WI38 (cell line): ENCODE data around the gene TRMT2A.

ENCODE experiments used
- H3K4me3 ChIP-seq: 2 replicates; pipeline ENCODE4 v1.5.1; 2011; ENCODE audit warnings: low read depth, mild to moderate bottlenecking, control low read depth, low read length
- TF ChIP-seq, protein P1 (sequence below): IDR thresholded peaks from 2 replicates; pipeline ENCODE4 v1.5.1; 2012; ENCODE audit warnings: low read depth, mild to moderate bottlenecking, control low read depth, low read length

TRMT2A gene

DNA sequence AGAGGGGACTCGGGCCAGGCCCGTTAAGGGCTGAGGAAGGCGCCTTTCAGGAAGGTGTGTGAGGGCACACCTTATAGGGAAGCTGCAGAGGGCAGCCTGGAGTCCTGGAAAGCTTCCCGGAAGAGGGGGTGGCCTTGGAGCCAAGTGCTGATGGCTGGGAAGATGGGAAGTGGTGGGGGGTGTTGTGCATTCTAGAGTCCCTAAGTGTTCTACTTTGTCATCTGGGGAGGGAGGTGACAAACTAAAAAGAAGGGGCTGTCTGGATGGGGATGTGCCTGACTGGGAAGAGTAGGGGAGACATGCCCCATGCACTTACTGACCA lies 21.4 kb upstream of the TRMT2A start:
- TF ChIP-seq, protein P1, sequence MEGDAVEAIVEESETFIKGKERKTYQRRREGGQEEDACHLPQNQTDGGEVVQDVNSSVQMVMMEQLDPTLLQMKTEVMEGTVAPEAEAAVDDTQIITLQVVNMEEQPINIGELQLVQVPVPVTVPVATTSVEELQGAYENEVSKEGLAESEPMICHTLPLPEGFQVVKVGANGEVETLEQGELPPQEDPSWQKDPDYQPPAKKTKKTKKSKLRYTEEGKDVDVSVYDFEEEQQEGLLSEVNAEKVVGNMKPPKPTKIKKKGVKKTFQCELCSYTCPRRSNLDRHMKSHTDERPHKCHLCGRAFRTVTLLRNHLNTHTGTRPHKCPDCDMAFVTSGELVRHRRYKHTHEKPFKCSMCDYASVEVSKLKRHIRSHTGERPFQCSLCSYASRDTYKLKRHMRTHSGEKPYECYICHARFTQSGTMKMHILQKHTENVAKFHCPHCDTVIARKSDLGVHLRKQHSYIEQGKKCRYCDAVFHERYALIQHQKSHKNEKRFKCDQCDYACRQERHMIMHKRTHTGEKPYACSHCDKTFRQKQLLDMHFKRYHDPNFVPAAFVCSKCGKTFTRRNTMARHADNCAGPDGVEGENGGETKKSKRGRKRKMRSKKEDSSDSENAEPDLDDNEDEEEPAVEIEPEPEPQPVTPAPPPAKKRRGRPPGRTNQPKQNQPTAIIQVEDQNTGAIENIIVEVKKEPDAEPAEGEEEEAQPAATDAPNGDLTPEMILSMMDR = no peak
- H3K4me3 ChIP-seq = no peak overlapping the region

DNA sequence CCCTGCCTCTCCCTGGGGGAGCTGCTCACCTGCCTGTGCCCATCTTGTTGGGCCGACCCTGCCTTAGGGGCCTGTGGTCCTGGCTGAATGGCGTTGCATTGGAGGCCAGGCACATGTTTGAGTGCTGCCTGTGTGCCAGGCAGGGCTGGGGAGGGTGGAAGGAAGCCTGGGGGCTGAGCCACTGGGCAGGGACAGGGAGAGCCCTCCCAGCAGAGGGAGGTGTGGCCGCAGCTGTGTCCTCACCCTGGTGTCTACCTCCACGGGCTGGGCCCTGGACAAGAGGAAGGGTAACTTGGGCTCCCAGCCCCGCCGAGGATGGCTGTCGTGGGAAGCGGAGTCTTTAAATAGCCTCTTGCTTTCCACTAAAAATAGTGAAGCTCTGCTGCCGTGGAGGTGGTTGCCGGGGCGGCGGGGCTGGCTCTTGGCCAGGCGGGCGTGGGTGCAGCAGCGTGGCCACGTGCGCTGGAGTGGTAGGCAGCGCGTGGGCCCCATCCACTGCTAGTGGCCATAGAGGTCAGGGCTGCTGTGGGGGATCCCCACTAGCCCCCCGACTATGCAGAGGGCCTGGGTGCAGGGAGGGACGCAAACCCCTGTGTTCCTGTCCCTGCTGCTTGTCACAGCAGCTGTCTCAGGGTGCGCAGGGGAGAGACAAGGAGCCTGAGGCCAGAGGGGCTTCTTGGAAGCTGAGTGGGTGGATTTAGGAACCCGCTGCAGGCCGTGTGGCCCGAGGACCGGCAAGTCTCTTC lies 20.8 kb upstream of the TRMT2A start:
- TF ChIP-seq, protein P1 = no peak
- no peak overlapping the region for H3K4me3 ChIP-seq

DNA sequence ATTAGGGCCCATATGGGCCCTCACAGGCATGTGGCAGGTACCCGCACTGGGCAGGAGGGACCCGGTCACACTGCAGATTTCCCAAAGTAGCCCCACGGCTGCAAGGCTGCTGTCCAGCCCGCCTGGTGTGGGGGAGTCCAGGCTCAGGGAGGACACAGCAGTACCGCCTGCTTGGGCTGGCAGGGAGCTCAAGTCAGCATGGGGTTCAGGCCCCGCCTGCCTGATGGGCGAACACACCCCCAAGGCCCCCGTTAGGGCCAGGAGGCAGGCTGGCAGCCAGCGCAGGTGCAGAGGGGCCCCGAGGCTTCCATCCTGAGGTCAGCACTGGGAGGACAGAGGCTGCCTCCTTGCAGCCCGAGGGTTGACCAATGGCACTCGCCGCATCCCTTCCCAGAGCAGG lies 20.1 kb upstream of the TRMT2A start:
- H3K4me3 ChIP-seq = no peak overlapping the region
- TF ChIP-seq, protein P1 = no peak

DNA sequence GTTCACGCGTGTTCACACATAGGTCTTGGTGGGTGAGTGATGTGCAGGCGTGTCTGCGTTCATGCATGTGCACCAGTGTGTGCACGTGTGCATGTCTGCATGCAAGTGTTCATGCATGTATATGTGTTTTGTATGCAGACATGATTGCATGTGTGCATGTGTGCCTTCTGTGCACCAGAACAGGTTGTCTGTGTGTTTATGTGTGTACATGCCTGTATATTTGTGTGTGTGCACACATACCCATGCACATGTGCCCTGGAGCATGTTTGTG lies 19.5 kb upstream of the TRMT2A start:
- TF ChIP-seq, protein P1 = no peak
- H3K4me3 ChIP-seq = no peak overlapping the region

DNA sequence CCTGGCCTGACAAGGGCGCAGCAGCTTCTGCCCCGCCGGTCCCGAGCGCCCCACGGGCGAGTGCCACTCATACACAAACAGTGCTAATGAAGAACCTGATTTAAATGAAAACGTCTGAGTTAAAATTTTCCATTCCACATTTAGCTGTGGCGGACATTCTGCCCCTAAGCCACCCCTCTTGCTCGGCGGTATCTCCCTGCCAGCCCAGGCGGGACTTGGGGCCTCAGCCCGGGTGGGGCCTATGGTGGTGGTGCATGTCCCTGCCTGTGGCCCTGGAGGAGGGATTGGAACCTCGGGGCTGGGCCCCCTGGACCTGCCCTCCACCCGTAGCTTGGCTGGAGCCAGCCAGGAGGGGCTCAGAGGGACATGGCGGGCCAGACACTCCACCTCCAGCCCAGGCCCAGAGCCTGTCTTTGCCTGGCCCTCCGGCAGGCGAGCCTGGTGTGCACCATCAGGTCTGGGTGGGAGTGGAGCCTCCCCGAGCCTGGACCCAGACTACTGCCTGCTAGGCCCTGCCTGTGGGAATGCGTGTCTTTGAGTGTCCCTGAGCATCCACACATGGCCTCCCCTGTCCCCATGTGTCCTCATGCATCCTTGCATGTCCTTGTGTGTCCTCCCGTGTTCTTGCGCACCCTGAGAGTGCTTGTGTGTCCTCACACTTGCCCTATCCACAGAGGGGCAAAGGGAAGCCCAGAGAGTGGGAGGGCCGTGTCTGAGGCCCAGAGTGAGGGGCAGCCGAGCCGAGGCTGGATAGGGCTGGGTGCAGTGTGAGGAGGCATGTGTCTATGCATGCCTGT lies 19.0 kb upstream of the TRMT2A start:
- TF ChIP-seq, protein P1 = no peak

DNA sequence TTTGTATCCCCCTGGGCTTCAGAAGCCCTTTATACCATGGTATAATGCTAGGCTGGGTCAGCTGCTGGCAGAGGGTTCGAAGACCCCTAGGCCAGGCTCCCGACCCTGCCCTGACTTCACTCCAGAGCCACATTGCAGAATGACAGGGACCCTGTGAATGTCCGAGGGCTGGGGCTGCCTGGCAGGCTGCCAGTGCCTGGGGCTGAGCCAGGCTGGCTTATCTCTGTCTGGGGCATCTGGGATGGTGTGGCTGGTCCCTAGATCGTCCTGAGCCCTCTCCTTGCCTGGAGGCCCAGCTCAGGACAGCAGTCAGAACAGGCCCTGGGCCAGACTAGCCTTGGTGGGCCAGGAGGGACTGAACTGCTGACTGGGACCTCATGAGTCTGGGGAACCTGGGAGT lies 18.2 kb upstream of the TRMT2A start:
- H3K4me3 ChIP-seq = no peak overlapping the region
- TF ChIP-seq, protein P1 = no peak

More for the DNA sequence above, 19.0 kb upstream of the TRMT2A start:
- no peak overlapping the region for H3K4me3 ChIP-seq

DNA sequence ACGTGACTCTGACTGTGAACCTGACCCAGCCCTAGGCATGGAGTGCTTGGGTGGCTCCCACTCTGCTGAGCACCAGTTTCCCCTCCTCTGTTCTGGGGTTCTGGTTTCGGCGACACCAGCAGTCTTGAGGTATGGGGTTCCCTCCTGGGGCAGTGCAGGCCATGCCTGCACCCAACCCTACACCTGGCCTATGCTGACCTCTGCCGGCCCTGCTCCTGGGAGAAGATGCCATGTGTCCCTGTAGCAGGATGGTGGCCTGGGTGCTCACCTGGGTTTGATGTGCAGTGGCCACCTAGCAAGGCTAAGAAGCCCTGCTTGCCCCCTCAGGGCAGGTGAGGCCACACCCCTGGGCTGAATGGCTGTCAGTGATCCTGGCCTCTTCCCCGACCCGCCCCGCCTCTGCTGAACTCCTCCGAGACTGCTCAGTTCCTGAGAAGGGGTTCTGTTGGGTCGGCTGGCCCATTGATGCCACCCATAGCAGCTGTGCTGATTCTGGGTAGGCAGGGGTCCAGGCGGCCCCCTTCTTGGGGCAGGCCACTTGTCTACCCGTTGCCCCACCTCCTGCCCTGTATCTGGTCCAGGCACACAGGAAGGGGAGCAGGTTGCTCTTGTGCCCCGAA lies 17.0 kb upstream of the TRMT2A start:
- no peak overlapping the region for H3K4me3 ChIP-seq

More for the DNA sequence above, 17.0 kb upstream of the TRMT2A start:
- TF ChIP-seq, protein P1 = no peak
